Suprapubic skin (tissue), 4 donors: ENCODE measurements around the gene GNAT3. TPM values are rescaled to one million over a fixed set of nuclear protein-coding genes. Genes with fewer than 3 reads are reported as not detected.

Source experiments
- DNase-seq, 2 donors: peaks; one replicate each; pipeline ENCODE4 v3.0.0-alpha.2; 2019; ENCODE audit warnings: low spot score in 2 of 2
- H3K27ac ChIP-seq: fragments of 200-600 bp; sonication (generic); one replicate; pipeline ENCODE4 v1.5.1; 2019
- H3K27me3 ChIP-seq: fragments of 200-600 bp; sonication (generic); one replicate; pipeline ENCODE4 v1.5.1; 2019
- H3K36me3 ChIP-seq: fragments of 200-600 bp; sonication (generic); one replicate; pipeline ENCODE4 v1.5.1; 2019
- H3K4me1 ChIP-seq: fragments of 200-600 bp; sonication (generic); one replicate; pipeline ENCODE4 v1.5.1; 2019
- H3K4me3 ChIP-seq: fragments of 200-600 bp; sonication (generic); one replicate; pipeline ENCODE4 v1.5.1; 2019; ENCODE audit warnings: mild to moderate bottlenecking
- H3K9me3 ChIP-seq: fragments of 200-600 bp; sonication (generic); one replicate; pipeline ENCODE4 v1.5.1; 2019
- EP300 ChIP-seq: sonication (generic); formaldehyde crosslinking; IDR thresholded peaks from one replicate; pipeline ENCODE4 v1.6.1; 2017; ENCODE audit warnings: antibody characterized with exemption
- POLR2A ChIP-seq, 2 donors: fragments of 450-650 bp; IDR thresholded peaks; one replicate each; pipeline ENCODE4 v1.6.1; 2017; ENCODE audit warnings: antibody characterized with exemption in 2 of 2, mild to moderate bottlenecking in 2 of 2, moderate library complexity in 2 of 2
- POLR2AphosphoS5 ChIP-seq, 3 donors: sonication (generic); formaldehyde crosslinking; IDR thresholded peaks; one replicate each; pipeline ENCODE4 v1.6.1; 2017; ENCODE audit warnings: antibody characterized with exemption in 3 of 3
- WGBS: methylation state at CpG from one replicate; pipeline ENCODE4 v1.1.5; 2018; 5-methylcytosine and 5-hydroxymethylcytosine counted together
- total RNA-seq, 4 donors: library from RNA; depleted of rRNA; stranded (reverse); fragments of >200 nt; gene quantifications; one replicate each; pipeline ENCODE4 v1.1.0, GENCODE V29; 2016
- TF ChIP-seq, protein P1 (sequence below), 2 donors: fragments of 200-600 bp in 1 of 2; fragments of 450-650 bp in 1 of 2; sonication (generic) in 1 of 2; IDR thresholded peaks; one replicate each; pipeline ENCODE4 v1.5.1; 2016 to 2019; ENCODE audit warnings: antibody characterized with exemption in 2 of 2, mild to moderate bottlenecking in 1 of 2, moderate library complexity in 1 of 2

GNAT3 gene
- total RNA-seq, 4 donors from 2014 or later = not detected

DNA sequence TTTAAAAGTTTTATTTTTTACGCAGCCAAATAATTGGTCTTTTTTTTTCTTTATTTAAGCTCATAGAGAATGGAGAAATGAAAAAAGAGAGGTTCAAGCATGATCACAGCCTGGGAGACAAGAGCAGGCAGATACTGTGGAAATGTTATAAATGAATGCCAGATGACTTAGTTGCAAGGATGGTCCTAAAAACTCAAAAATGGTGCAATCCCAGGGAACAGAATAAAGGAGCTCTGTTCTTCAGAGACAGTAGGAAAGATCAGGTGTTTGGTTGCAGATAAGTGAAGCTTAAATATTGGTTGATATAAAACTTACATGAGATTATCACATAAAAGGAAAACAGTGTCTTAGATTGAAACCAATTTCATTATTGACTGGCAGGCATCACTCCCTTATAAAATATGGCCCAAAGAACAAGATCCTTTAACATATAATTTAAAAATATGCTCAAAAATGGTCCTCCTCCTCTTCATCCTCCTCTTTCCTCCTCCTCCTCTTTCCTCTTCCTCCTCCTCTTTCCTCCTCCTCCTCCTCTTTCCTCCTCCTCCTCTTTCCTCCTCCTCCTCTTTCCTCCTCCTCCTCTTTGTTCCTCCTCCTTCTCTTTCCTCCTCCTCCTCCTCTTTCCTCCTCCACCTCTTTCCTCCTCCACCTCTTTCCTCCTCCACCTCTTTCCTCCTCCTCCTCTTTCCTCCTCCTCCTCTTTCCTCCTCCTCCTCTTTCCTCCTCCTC is 18.6 kb downstream of the GNAT3 start:
- no peaks in the 10 kb centered on the region for H3K27me3 ChIP-seq
- TF ChIP-seq EP300 (no peak), POLR2A (IDR thresholded peaks at IDR 0.05) (no peak), POLR2AphosphoS5 (IDR thresholded peaks at IDR 0.05) (no peak)
- TF ChIP-seq, protein P1, sequence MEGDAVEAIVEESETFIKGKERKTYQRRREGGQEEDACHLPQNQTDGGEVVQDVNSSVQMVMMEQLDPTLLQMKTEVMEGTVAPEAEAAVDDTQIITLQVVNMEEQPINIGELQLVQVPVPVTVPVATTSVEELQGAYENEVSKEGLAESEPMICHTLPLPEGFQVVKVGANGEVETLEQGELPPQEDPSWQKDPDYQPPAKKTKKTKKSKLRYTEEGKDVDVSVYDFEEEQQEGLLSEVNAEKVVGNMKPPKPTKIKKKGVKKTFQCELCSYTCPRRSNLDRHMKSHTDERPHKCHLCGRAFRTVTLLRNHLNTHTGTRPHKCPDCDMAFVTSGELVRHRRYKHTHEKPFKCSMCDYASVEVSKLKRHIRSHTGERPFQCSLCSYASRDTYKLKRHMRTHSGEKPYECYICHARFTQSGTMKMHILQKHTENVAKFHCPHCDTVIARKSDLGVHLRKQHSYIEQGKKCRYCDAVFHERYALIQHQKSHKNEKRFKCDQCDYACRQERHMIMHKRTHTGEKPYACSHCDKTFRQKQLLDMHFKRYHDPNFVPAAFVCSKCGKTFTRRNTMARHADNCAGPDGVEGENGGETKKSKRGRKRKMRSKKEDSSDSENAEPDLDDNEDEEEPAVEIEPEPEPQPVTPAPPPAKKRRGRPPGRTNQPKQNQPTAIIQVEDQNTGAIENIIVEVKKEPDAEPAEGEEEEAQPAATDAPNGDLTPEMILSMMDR (IDR thresholded peaks at IDR 0.05) = no peak
- H3K9me3 ChIP-seq = no peaks in the 10 kb centered on the region
- no peaks in the 10 kb centered on the region for H3K36me3 ChIP-seq
- H3K27ac ChIP-seq = no peak overlapping the region
- DNase-seq = no peak
- peaks cover 5% of the 10 kb centered on the region for H3K4me1 ChIP-seq
- WGBS = 80% methylated on average over 1 of the region's 1 CpG
- H3K4me3 ChIP-seq = no peak overlapping the region

DNA sequence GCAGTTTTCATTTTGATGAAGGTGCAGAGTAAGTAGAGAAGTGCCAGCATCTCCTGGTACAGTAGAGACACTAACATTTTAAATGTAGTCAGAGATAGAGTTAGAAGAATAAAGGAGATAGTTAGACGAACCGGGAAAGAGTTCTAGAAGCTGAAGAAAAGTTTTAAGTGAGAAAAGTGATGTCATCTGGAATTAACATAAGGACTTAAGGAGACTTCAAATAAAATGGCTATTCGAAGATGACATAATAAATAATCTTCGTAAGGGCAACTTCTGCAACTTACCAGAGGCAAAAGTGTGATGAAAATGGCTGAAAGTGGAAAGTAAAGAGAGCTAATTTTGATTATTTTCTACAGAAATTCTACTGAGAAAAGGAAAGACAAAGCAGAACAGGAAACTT is 20.4 kb downstream of the GNAT3 start:
- H3K4me1 ChIP-seq = peaks cover 3% of the 10 kb centered on the region
- no peak for DNase-seq
- no peaks in the 10 kb centered on the region for H3K27me3 ChIP-seq
- TF ChIP-seq POLR2A (IDR thresholded peaks at IDR 0.05) (no peak), EP300 (no peak), POLR2AphosphoS5 (IDR thresholded peaks at IDR 0.05) (no peak)
- TF ChIP-seq, protein P1 (IDR thresholded peaks at IDR 0.05) = no peak
- no peak overlapping the region for H3K4me3 ChIP-seq
- H3K36me3 ChIP-seq = no peaks in the 10 kb centered on the region
- H3K27ac ChIP-seq = no peak overlapping the region
- 82% methylated on average over 4 of the region's 4 CpGs for WGBS
- H3K9me3 ChIP-seq = no peaks in the 10 kb centered on the region

DNA sequence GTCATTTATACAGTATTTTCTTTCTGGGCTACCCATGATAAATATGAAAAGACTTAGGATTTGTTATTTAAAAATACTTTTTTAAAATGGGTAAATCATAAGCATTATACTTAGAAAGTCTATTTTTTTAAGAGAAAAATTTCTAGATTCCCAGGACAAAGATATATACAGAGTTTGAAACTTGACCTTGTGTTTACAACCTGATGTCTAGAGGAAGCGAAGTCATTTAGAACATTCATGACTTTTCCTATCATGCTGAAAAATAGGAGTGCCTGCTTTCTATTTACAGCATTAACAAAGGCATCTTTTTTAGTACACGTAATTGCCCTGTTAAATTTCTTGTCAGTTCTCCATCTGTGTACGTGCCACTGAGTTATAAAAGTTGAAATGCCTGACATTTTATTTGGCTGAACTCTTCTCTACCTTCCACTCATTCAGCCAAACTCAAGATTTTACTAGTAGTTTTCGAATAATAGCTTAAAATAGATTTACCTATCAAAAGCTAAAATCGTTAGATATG is 23.0 kb downstream of the GNAT3 start:
- Histone ChIP-seq H3K36me3 (no peaks in the 10 kb centered on the region), H3K9me3 (no peaks in the 10 kb centered on the region), H3K4me1 (peaks cover 3% of the 10 kb centered on the region), H3K4me3 (no peak overlapping the region), H3K27ac (no peak overlapping the region), H3K27me3 (no peaks in the 10 kb centered on the region)
- no peak for DNase-seq
- TF ChIP-seq EP300 (no peak), POLR2A (IDR thresholded peaks at IDR 0.05) (no peak), POLR2AphosphoS5 (IDR thresholded peaks at IDR 0.05) (no peak)
- TF ChIP-seq, protein P1 (IDR thresholded peaks at IDR 0.05) = no peak
- WGBS = 46% methylated on average over 5 of the region's 5 CpGs

- Histone ChIP-seq H3K36me3 (no peaks in the 10 kb centered on the region), H3K27me3 (no peaks in the 10 kb centered on the region), H3K9me3 (no peaks in the 10 kb centered on the region), H3K4me3 (no peak overlapping the region), H3K27ac (no peak overlapping the region), H3K4me1 (peaks cover 3% of the 10 kb centered on the region)
- TF ChIP-seq POLR2AphosphoS5 (IDR thresholded peaks at IDR 0.05) (no peak), POLR2A (IDR thresholded peaks at IDR 0.05) (no peak), EP300 (no peak)
- TF ChIP-seq, protein P1 (IDR thresholded peaks at IDR 0.05) = no peak
- DNase-seq = no peak
Observed at GRCh38 chr7:80488406-80488805, 23.5 kb downstream of the GNAT3 start.

GRCh38 chr7:80485721-80486120 is 26.1 kb downstream of the GNAT3 start:
- H3K27me3 ChIP-seq = no peaks in the 10 kb centered on the region
- no peak for DNase-seq
- H3K4me1 ChIP-seq = peaks cover 19% of the 10 kb centered on the region
- TF ChIP-seq POLR2A (IDR thresholded peaks at IDR 0.05) (no peak), EP300 (no peak), POLR2AphosphoS5 (IDR thresholded peaks at IDR 0.05) (no peak)
- TF ChIP-seq, protein P1 (IDR thresholded peaks at IDR 0.05) = no peak
- H3K4me3 ChIP-seq = no peak overlapping the region
- no peaks in the 10 kb centered on the region for H3K36me3 ChIP-seq
- no peak overlapping the region for H3K27ac ChIP-seq
- H3K9me3 ChIP-seq = no peaks in the 10 kb centered on the region
